Measurements from ENCODE around the gene ZNF549.

ZNF549 gene

DNA sequence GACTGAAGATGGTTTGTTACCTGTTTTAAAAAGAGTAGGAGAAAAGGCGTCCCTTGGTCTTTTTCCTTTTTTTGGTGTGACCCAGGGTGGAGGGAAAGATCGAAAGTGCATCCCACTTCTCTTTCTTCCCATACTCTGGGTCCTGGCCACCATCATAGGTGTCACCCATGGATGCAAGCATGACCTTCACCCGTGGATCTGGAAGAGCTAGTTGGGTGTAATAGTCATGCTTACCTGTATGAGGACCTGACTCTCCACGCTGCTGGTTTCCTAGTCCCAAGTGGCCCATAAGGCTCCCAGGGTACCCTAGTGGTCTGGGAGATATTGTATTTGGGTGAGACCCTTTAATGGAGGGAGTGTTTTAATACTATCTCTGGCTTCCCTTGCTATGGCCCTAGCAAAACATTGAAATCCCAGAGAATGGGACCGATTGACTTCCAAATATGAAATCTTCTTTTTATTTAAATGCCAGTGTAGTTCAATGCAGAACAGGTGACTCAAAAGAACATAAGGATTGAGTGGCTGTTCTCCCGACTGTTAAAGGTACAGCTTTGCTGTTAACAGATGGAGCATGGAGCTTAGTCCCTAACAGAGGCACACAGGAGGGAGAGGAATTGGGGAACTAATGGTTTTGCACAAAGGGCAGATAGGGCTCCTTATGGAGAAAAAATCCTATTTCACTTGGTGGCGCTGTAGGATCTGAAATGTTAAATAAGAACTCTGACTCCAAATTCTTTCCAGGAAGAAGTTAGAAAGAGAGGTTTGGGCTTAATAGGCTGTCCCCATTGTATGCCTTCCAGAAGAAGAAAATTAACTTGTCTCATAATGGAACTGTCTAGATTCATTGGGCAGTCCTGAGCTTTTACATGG lies 39.5 kb downstream of the ZNF549 start:
- DNase-seq (ENCODE audit: low read depth): no peak

DNA sequence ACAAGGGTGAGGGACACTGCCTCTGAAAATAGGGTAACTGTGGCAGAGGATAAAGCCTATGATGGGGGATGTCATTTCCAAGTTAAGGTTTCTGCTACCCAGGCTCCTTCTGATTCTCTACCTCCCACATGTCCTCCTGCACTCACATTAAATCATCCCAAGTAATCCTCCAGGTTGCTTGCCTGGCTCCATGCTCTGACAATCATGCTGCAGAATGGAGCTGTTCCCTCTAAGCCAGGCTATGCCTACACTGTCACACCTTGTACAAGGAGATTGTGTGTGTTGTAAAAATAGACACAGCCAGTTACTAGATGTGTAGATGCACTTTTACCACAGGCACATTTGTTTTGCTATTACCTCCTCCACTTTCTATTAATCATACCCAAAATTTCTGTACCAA lies 43.6 kb downstream of the ZNF549 start:
- no peak for DNase-seq (ENCODE audit: low read depth)

DNA sequence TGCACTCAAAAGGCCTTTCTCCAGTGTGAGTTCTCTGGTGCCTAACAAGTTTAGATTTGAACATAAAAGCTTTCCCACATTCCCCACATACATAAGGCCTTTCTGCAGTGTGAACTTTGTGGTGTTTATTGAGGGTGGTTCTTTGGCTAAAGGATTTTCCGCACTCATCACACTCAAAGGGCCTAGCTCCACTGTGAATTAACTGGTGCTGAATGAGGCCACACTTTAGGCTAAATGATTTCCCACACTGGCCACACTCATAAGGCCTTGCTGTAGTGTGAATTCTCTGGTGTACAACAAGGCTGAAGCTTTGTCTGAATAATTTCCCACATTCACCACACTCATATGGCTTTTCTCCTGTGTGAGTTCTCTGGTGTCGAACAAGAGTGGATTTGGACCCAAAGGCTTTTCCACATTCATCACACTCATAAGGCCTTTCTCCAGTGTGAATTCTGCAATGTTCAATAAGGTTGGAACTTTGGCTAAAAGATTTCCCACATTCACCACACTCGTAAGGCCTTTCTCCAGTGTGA lies 45.3 kb downstream of the ZNF549 start:
- no peak for DNase-seq (ENCODE audit: low read depth)

DNA sequence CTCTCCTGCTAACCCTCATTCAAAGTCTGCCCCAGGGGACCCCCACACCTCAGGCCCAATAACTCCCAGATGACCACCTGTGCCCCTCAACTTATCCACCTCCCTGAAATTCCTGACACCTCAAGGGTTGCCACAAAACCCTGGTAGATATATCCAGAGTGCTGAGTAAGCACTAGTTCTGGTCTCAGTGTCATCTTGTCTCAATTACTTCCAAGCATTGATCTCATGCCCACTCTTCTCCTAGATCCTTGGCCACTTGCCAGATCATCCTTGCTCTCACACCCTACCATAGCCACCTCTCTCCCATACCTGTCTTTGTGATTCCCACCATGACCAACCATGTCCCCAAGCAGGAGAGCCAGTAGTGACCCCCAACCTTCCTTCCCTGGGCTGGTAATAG lies 49.5 kb downstream of the ZNF549 start:
- DNase-seq (ENCODE audit: low read depth): no peak

DNA sequence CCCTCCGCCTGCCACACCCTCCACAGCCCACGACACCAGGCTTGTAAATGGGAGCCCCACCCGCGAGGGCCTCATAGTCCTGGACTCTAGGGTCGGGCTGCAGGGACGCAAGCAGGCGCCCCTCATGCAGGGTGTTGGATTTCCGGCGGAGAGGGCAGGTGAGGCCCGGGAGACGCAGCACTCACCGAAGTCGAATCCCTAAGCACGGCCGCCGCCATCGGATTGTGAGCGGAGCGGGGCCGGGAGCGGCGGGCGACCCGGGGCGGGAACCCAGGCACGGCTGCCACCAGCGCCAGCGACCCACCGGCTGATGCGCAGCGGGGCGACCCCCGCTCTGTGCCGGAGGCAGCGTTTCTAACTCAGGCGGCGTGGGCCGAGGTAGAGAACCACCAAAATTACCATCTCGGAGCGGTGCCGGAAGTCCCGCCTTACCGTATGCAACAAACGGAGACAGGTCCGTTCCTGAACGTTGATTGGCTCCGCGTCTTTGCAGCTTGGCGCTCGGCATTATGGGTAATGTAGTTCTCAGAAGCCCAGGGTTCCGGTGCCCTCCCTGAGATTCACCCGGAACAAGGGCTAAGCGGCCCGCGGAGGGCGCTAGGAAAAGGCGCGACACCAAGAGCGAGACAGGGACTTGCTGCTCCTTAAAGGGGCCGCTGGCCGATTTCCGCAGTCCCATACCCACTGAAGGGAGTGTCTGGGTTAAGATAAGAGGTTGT lies 51.5 kb downstream of the ZNF549 start, which contains the start of gene ZNF416:
ZNF416 (minus strand) TSS at position 425 of the 719 bp plus-strand sequence; CDS start at position 218, 207 bp downstream.
- DNase-seq (ENCODE audit: low read depth): peak; percentile 89

DNA sequence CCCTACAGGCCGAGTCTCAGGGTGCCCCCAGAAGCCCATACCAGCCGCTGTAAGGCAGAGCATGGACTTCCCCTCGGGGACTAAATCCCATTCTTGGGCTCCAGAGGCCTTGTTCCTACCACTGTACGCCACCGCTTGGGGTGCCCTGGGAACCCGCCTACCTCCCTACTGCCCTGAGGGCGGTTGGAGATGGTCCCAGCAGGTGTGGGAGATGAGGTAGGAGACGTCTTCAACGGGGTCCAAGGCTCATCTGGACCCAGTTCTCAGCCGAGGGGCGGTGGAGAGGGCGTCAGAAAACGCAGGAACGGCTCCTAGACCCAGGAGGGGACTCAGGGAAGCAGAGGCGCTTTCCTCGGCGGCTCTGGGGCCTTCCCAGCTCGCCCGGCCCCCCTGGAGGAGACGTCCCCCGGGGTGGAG lies 56.0 kb downstream of the ZNF549 start:
- no peak for DNase-seq (ENCODE audit: low read depth)

DNA sequence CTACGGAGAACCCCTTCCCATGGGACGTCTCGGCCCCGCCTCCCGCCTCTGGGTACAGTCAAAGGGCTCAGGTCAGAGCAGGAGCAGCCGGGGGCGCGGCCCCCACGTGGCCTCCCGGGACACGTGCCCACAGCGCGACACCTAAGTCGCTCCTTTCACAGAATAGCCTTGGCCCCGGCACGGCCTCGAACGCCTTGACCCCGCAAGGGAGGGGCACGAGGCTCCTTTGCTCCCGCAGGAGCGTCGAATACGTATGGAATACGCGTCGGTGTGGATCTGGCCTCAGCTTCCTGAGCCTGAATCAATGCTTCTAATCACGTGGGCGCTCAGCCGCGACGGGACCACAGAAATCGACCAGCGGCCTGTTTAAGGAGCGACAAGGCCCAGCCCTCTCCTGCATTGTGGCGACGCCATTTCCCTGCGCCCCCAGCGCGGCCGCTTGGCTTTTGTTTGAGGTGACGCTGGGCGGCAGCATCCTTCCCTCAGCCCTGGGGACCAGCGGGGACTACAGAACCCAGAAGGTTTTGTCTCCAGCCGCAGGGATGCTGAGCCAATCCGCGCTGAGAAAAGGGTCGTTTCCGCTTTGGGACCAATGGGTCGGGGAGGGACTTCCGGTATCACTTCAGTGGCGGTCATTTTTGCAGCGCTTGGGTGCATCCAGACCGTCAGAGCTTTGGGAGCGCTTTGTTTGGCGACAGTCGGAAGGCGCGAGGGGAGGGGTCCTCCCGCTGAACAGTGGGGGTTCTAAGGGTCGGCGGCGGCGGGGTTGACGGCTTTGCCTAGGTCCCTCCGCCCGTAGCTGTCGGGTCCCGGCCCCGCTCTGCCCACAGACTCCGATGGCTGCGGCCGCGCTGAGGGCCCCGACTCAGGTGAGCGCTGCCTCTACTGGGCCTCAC lies 56.6 kb downstream of the ZNF549 start, which contains the start of gene ZIK1:
ZIK1 (plus strand) TSS at position 625 of the 896 bp plus-strand sequence; CDS start at position 837, 212 bp downstream.
- DNase-seq (ENCODE audit: low read depth): peak; percentile 71

DNA sequence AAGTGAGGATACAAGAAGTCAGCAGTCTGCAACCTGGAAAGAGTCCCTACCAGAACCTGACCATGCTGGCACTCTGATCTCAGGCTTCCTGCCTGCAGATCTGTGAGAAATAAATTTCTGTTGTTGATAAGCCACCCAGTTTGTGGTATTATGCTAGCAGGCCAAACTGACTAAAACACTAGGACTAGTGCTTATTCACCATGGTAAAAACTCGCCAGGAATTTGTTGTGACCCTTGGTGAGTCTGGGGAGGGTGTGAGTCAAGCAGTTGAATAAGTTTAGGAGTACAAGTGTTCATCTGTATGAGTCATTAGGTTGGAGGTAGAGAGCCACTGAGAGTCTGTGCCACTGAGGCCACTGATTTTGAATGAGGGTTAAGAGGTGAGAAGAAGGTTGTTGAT lies 60.4 kb downstream of the ZNF549 start:
- DNase-seq (ENCODE audit: low read depth): no peak

DNA sequence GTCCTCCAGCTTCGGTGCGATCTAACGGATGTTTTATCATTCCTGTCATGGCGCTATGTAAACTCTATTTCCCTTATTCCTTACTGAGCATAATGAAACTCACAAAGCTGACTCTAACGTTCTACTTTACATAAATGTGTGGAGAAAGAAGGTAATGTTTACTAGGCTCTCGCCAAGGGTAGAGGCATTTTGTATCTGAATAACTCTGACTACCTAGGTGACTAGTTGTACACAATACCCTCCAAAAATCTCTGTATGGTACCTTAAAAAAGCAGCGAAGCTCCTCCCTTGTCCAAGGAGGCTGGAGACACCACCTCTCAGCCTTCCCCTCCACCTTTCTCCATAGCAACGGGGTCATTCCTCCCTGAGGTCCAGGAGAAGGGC lies 72.2 kb downstream of the ZNF549 start:
- no peak for DNase-seq (ENCODE audit: low read depth)

DNA sequence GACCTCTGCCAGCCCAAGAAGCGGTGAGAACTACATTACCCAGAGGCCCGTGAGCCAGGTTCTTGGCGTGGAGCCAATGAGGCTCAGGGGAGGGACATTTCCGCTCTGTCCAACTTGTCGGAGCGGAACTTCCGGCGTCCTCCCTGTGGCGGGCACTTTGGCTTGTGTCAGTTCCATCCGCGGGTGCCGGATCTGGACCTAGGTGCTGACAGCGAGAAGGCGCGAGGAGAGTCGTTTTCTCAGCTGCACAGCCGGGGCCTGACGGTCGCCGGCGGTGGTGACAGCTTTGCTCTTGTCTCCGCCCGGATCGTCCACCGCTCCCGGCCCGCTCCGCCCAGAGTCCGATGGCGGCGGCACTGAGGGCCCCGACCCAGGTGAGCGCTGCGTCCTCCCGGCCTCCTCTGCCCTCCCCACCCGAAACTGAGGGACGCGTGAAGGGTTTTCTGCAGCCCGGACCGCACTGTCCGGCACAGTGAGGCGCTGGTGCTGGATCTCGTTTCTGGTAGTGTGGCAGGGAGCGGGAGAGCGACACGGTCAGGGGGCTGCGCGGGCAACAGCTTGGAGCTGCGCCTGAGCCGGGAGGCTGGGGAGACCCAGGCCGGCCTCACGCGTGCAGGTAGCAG lies 72.7 kb downstream of the ZNF549 start, which contains the start of gene ZNF530:
ZNF530 (plus strand) TSS at position 125 of the 623 bp plus-strand sequence. CDS start 4,461 bp downstream, outside the sequence.
- DNase-seq (ENCODE audit: low read depth): peak; percentile 84

DNA sequence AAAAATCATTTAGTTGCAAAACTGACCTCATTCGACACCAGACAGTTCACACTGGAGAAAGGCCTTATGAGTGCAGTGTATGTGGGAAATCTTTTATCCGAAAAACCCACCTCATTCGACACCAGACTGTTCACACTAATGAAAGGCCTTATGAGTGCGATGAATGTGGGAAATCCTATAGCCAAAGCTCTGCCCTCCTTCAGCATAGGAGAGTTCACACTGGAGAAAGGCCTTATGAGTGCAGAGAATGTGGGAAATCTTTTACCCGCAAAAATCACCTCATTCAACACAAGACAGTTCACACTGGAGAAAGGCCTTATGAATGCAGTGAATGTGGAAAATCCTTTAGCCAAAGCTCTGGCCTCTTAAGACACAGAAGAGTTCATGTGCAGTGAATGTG lies 79.8 kb downstream of the ZNF549 start:
- DNase-seq (ENCODE audit: low read depth): no peak

Measured in activated T-cell treated with anti-CD3 and anti-CD28 coated beads for 48 hours (primary cell).